Epithelial cell of proximal tubule (primary cell): Measurements from ENCODE around the gene TEAD1. TPM values are rescaled to one million over a fixed set of nuclear protein-coding genes. Genes with fewer than 3 reads are reported as not detected.

Experiments
- DNase-seq: peaks from one replicate; pipeline ENCODE4 v3.0.0-alpha.2; 2011; ENCODE audit warnings: low read depth
- H3K4me3 ChIP-seq: 2 replicates; pipeline ENCODE4 v1.5.1; 2011; ENCODE audit warnings: low read depth, mild to moderate bottlenecking, low read length
- CTCF ChIP-seq: conservative IDR thresholded peaks from 2 replicates; pipeline ENCODE4 v1.5.1; 2012; ENCODE audit warnings: low read depth, mild to moderate bottlenecking, low read length
- total RNA-seq: library from RNA; depleted of rRNA; stranded (reverse); fragments of >200 nt; gene quantifications from 2 replicates; pipeline ENCODE4 v1.2.3, GENCODE V29; 2015

Gene TEAD1
- total RNA-seq, 1 donor from 2014 or later: 61.9 TPM

GRCh38 chr11:12764187-12764914 is 90.1 kb downstream of the TEAD1 start:
- no peak for DNase-seq
- no peak for TF ChIP-seq CTCF

GRCh38 chr11:12765428-12765827 is 91.2 kb downstream of the TEAD1 start:
- H3K4me3 ChIP-seq: no peak overlapping the region
- TF ChIP-seq CTCF: no peak
- no peak for DNase-seq

More at GRCh38 chr11:12764187-12764914, 90.1 kb downstream of the TEAD1 start:
- no peak overlapping the region for H3K4me3 ChIP-seq

- DNase-seq: no peak
Observed at GRCh38 chr11:12767027-12767426, 92.8 kb downstream of the TEAD1 start.

GRCh38 chr11:12767577-12767976 is 93.4 kb downstream of the TEAD1 start:
- H3K4me3 ChIP-seq: no peak overlapping the region
- no peak for TF ChIP-seq CTCF
- DNase-seq: no peak

More at GRCh38 chr11:12767027-12767426, 92.8 kb downstream of the TEAD1 start:
- TF ChIP-seq CTCF: no peak
- H3K4me3 ChIP-seq: no peak overlapping the region

- H3K4me3 ChIP-seq: no peak overlapping the region
- no peak for TF ChIP-seq CTCF
Observed at GRCh38 chr11:12768726-12769673, 94.8 kb downstream of the TEAD1 start.

GRCh38 chr11:12769834-12770345 is 95.7 kb downstream of the TEAD1 start:
- H3K4me3 ChIP-seq: no peak overlapping the region
- no peak for TF ChIP-seq CTCF
- DNase-seq: peak; percentile 83

More at GRCh38 chr11:12768726-12769673, 94.8 kb downstream of the TEAD1 start:
- DNase-seq: no peak
